GM18861 (cell line): ENCODE measurements around the gene KRTAP19-8.

Source experiments
- ATAC-seq: cut with Tn5 transposase; IDR thresholded peaks from one replicate; pipeline ENCODE4 v1.9.1; 2021; ENCODE audit not compliant: unreplicated experiment

KRTAP19-8 gene

DNA sequence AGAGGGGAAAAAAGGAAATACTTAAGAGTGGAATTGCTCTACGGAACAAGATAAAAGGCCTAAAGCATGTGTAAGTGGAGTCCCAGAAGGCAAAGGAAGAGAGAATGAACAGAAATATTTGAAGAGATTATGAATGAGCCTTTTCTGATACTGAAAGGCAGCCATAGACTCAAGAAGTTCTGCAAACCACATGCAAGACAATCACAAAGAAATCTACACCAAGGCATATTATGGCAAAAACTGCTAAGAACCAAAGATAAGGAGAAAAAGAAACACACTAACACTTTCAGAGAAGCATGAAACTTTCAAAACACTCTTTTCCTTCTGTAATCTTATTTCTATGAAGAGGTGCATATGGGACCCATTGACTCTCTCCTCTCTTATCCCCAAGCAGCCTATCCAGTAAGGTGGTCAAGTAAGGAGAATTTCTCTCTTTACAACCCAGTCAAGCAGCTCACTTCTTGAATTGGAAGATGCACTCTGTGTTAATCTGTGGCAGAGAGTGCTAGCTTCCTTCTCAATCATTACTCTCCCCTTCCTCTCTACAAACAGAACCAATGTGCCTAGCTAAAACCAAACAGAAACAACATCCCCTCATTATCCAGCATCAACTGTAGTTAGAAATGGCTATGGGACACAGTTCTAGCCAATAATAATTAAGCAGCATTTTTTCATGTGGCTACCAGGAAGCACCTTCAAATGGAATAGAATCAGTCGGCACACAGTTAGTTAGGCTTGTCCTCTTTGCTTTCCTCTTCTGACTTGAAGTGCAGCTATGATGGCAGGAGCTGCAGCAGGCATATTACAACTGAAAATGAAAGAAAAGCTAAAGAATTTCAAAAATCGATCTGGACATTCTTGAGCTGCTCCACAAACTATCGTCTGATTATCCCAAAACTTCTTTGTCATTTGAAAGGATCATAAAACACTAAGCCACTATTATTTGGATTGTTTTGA, 25.9 kb downstream of the KRTAP19-8 start:
- ATAC-seq: no peak

DNA sequence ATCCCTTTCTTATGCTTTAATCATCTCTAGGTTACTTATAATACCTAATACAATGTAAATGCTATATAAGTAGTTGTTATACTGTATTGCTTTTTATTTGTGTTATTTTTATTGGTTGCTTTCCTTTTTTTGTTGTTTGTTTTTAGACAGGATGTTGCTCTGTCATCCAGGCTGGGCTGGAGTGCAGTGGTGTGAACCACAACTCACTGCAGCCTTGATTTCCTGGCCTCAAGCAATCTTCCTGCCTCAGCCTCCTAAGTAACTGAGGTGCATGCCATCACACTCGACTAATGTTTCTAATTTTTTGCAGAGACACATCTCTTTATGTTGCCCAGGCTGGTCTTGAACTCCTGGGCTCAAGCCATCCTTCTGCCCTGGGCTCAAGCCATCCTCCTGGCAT, 26.9 kb downstream of the KRTAP19-8 start:
- no peak for ATAC-seq

DNA sequence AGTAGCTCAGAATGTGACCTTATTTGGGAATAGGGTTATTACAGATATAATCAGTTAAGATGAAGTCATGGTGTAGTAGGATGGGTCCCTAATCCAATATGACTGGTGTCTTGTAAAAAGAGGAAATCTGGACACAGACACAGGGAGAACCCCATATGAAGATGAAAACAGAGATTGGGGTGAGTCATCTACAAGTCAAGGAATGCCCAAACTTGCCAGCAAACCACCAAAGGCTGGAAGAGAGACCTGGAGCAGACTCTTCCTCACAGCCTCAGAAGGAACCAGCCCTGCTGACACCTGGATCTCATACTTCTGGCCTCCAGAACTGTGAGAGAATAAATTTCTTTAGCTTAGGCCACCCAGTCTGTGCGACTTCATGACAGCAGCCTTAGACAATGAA, 29.9 kb downstream of the KRTAP19-8 start:
- ATAC-seq: no peak

DNA sequence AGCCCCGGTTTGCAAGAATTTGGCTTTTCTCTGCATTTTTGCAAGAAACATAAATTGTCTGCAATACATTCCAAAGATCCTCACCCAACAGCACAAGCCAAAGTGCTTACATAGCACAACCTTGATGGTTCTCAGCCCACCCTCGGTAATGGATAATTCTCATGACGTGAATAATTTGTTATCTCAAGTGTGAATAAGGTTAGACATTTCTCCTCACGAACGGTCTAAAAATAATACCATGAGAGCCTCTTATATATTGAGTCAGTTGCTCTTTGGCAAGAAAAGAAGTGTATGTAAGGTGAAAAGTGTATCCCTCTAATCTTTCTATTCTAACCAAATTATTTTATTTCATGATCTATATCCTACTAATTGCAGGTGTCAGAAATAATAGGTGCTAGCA, 33.3 kb downstream of the KRTAP19-8 start:
- no peak for ATAC-seq

DNA sequence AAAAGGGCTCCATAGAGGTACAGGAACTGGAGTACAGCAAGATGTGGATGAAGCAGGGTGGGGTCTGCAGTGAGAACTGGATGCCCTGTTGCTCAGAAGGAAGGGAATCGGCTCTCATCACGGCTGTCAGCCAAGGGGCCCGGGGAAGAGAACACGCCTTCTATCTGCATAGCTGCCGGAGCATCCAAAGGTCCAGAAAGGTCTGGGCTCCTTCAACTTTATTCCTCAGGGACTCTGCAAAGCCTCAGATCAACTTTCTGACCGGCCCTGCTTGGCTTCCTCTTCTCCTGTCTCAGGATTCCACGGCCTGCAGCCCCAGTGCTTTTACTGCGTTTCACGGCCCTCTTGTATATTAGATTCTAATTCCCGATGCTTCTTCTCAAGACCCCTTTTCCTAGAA, 34.8 kb downstream of the KRTAP19-8 start:
- no peak for ATAC-seq

DNA sequence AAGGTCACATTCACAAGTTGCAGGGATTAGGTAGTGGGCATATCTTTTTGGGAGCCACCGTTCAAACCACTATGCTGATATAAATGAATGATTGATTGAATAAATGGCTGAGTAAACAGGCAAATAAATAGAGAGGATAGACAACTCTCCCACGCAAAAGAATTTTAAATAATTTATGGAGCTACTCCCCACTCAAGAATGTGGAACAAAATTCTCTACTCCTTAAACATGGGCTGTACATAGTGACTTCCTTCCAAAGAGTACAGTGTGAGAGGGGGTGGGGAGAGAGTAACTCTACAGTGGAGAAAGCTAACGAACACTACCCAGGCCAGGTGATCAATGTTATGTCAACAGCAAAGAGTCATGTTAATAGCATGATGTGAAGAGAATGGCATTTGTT, 40.7 kb downstream of the KRTAP19-8 start:
- no peak for ATAC-seq

DNA sequence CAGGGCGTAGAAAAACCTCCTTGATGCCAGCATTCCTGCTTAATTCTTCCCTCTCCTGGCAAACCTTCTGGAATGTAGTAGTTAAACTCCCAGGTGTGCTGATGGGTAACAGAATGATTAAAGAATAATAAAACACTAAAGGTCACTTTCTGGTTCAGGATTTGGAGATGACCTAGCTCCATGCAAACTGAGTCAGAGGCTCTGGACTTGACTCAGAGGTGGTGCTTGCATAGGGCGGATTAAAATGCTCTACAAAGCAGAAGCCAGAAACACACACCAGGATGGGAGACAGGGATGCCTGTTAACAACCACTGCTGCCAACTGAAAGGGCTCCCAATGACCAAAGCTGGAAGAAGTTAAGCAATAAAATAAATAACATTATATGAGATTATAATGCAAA, 41.5 kb downstream of the KRTAP19-8 start:
- ATAC-seq: no peak

DNA sequence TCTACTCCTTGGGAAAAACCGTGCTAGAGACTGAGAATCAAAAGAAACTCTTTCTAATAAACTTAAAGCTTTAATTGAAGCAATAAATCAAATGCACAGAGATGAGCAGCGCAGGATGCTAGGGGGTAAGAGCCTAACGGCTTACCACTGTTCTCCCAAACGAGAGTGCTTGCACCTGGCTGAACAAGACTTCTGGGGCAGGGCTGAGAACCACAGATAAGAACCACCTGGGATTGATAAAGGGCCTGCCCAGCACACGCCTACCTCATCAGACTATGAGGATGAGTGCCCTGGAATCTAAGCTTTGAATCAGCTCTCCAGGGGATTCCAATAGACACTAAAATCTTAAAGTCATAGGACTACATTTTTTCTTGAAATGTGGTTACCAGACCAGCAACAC, 43.3 kb downstream of the KRTAP19-8 start:
- ATAC-seq: no peak

DNA sequence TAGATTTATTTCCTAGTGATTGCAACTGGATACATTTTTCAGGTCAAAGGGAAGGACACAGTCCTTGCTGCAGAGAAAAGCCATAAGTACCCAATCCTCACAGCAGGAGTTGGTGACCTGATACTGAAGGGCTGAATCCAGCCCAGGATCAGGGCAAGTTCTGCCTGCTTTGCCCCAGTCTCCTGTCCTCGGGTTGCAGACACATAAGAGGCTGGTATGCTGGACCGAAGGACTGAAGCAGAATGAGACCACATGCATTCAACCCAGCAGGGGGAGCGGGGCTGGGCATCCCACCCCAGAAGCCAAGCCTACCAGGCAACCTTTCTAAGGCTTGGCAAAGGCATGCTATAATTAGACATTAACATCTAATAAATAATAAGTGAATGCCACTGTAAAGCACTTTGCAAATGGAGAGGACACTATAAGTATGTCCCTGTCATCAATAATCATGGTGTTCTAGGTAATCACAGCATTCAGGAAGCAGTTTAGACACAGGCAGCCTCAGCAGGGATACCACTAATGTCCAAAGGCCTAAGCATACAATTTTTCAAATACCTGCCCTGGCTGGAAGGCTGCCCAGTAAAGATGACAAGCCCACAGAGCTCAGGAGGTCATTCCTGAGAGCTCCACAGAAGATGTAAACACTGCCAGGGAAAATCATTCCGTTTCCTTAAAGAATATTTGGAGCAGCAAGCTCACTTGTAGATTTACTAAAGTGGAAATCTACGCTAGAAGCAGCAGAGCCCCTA, 47.6 kb downstream of the KRTAP19-8 start:
- ATAC-seq: no peak

DNA sequence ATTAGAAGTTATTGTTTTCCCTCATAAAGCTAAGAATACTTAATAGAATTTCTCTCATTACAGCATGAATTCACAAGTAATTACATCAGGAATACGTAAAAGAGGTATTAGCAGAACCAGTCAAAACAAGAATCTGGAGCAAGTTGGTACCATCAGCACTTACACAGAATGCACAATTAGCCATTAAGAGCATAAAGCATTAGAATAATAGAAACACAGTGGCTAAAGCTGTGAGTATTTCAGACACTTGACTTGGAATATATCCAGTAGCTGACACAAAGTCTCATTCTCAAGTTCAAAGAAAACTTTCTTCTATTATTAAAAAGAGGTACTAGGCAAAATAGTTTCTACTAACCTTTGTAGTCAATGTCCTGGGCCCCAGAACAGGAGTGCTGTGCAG, 49.6 kb downstream of the KRTAP19-8 start:
- ATAC-seq: no peak
